Neural cell (in vitro differentiated cells): ENCODE measurements around the gene ARHGAP6.

Experiments
- EZH2 ChIP-seq: fragments of 200-600, 300-800 bp; shearing (Covaris generic), sonication (generic); IDR thresholded peaks from 2 replicates; pipeline ENCODE4 v1.6.1; 2014; ENCODE audit warnings: antibody characterized with exemption, low read length, borderline replicate concordance, mild to moderate bottlenecking; ENCODE audit not compliant: insufficient read depth, poor library complexity, severe bottlenecking
- TF ChIP-seq, protein P1 (sequence below): fragments of 450-650 bp; IDR thresholded peaks from 2 replicates; pipeline ENCODE4 v1.5.1; 2014; ENCODE audit warnings: antibody characterized with exemption, mild to moderate bottlenecking, moderate library complexity; ENCODE audit not compliant: poor library complexity, severe bottlenecking

DNA sequence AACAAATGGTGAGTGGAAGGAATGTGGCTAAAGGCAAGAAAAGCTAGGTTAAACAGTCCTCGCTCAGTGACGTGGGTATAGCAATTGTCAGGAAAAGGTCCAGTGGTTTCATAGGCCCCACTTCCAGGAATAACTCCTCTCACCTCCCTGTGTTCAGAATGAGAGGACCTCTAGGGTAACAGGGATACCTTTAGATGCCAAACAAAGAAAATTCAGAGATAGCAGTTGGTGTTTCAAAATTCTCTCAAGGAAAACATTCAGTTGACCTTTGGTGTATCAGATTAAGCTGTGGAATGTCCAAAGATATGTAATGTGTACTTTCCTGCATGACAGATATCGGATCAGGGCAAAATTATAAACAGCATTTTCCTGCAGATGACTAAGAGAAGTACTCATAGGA, 155.9 kb downstream of the ARHGAP6 start:
- no peak for TF ChIP-seq EZH2
- TF ChIP-seq, protein P1, sequence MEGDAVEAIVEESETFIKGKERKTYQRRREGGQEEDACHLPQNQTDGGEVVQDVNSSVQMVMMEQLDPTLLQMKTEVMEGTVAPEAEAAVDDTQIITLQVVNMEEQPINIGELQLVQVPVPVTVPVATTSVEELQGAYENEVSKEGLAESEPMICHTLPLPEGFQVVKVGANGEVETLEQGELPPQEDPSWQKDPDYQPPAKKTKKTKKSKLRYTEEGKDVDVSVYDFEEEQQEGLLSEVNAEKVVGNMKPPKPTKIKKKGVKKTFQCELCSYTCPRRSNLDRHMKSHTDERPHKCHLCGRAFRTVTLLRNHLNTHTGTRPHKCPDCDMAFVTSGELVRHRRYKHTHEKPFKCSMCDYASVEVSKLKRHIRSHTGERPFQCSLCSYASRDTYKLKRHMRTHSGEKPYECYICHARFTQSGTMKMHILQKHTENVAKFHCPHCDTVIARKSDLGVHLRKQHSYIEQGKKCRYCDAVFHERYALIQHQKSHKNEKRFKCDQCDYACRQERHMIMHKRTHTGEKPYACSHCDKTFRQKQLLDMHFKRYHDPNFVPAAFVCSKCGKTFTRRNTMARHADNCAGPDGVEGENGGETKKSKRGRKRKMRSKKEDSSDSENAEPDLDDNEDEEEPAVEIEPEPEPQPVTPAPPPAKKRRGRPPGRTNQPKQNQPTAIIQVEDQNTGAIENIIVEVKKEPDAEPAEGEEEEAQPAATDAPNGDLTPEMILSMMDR = no peak
